ENCODE data around the gene FOXO4.

- TF ChIP-seq POLR2A (IDR thresholded peaks at IDR 0.05): no peak
- no peak for TF ChIP-seq CTCF (IDR thresholded peaks at IDR 0.05)
These were observed 14.1 kb upstream of the FOXO4 start for GRCh38 chrX:71081330-71082123.

Data from testis (tissue), 2 donors.